ENCODE results near the gene HSD11B1. TPM values are rescaled to one million over a fixed set of nuclear protein-coding genes. Genes with fewer than 3 reads are reported as not detected.

Gene HSD11B1
- total RNA-seq, 1 experiment from 2014 or later = not detected

- no peak for DNase-seq
- no peak overlapping the region for H3K4me3 ChIP-seq
- no peaks in the 10 kb centered on the region for H3K27me3 ChIP-seq
- no peaks in the 10 kb centered on the region for H3K9me3 ChIP-seq
- no peaks in the 10 kb centered on the region for H3K36me3 ChIP-seq
Observed at GRCh38 chr1:209756615-209757445, 52.2 kb downstream of the HSD11B1 start.

- Histone ChIP-seq H3K27me3 (no peaks in the 10 kb centered on the region), H3K9me3 (no peaks in the 10 kb centered on the region), H3K4me3 (no peak overlapping the region), H3K36me3 (no peaks in the 10 kb centered on the region)
- no peak for DNase-seq
Observed at GRCh38 chr1:209758400-209758799, 53.8 kb downstream of the HSD11B1 start.

- Histone ChIP-seq H3K36me3 (no peaks in the 10 kb centered on the region), H3K9me3 (no peaks in the 10 kb centered on the region), H3K27me3 (no peaks in the 10 kb centered on the region), H3K4me3 (no peak overlapping the region)
- no peak for DNase-seq
Observed at GRCh38 chr1:209759829-209760359, 55.2 kb downstream of the HSD11B1 start.

GRCh38 chr1:209761011-209761635 is 56.5 kb downstream of the HSD11B1 start:
- Histone ChIP-seq H3K27me3 (no peaks in the 10 kb centered on the region), H3K4me3 (no peak overlapping the region), H3K36me3 (no peaks in the 10 kb centered on the region), H3K9me3 (no peaks in the 10 kb centered on the region)
- no peak for DNase-seq

- H3K9me3 ChIP-seq = no peaks in the 10 kb centered on the region
- H3K36me3 ChIP-seq = no peaks in the 10 kb centered on the region
- no peak for DNase-seq
- H3K4me3 ChIP-seq = no peak overlapping the region
- no peaks in the 10 kb centered on the region for H3K27me3 ChIP-seq
Observed at GRCh38 chr1:209766051-209766450, 61.4 kb downstream of the HSD11B1 start.

GRCh38 chr1:209767096-209767495 is 62.5 kb downstream of the HSD11B1 start:
- H3K36me3 ChIP-seq = no peaks in the 10 kb centered on the region
- no peak for DNase-seq
- H3K9me3 ChIP-seq = no peaks in the 10 kb centered on the region
- no peak overlapping the region for H3K4me3 ChIP-seq
- H3K27me3 ChIP-seq = no peaks in the 10 kb centered on the region

GRCh38 chr1:209767706-209768105 is 63.1 kb downstream of the HSD11B1 start:
- H3K9me3 ChIP-seq = no peaks in the 10 kb centered on the region
- no peak overlapping the region for H3K4me3 ChIP-seq
- no peaks in the 10 kb centered on the region for H3K36me3 ChIP-seq
- DNase-seq = no peak
- no peaks in the 10 kb centered on the region for H3K27me3 ChIP-seq

- H3K36me3 ChIP-seq = no peaks in the 10 kb centered on the region
- no peaks in the 10 kb centered on the region for H3K27me3 ChIP-seq
- no peaks in the 10 kb centered on the region for H3K9me3 ChIP-seq
- DNase-seq = no peak
- no peak overlapping the region for H3K4me3 ChIP-seq
Observed at GRCh38 chr1:209768354-209768774, 63.7 kb downstream of the HSD11B1 start.

GRCh38 chr1:209769171-209769904 is 64.7 kb downstream of the HSD11B1 start:
- Histone ChIP-seq H3K27me3 (no peaks in the 10 kb centered on the region), H3K36me3 (no peaks in the 10 kb centered on the region), H3K9me3 (no peaks in the 10 kb centered on the region), H3K4me3 (no peak overlapping the region)
- DNase-seq = peak; percentile 90

GRCh38 chr1:209769971-209770370 is 65.3 kb downstream of the HSD11B1 start:
- DNase-seq = no peak
- Histone ChIP-seq H3K9me3 (no peaks in the 10 kb centered on the region), H3K36me3 (no peaks in the 10 kb centered on the region), H3K27me3 (no peaks in the 10 kb centered on the region), H3K4me3 (no peak overlapping the region)

- Histone ChIP-seq H3K36me3 (no peaks in the 10 kb centered on the region), H3K4me3 (no peak overlapping the region), H3K27me3 (no peaks in the 10 kb centered on the region), H3K9me3 (no peaks in the 10 kb centered on the region)
- no peak for DNase-seq
Observed at GRCh38 chr1:209770636-209771415, 66.2 kb downstream of the HSD11B1 start.

GRCh38 chr1:209772126-209772525 is 67.5 kb downstream of the HSD11B1 start:
- Histone ChIP-seq H3K36me3 (no peaks in the 10 kb centered on the region), H3K27me3 (no peaks in the 10 kb centered on the region), H3K4me3 (no peak overlapping the region), H3K9me3 (no peaks in the 10 kb centered on the region)
- no peak for DNase-seq

GRCh38 chr1:209774592-209774991 is 69.9 kb downstream of the HSD11B1 start:
- Histone ChIP-seq H3K36me3 (no peaks in the 10 kb centered on the region; the same call in 1 of the 2 replicates), H3K9me3 (no peaks in the 10 kb centered on the region), H3K27me3 (no peaks in the 10 kb centered on the region), H3K4me3 (no peak overlapping the region)
- no peak for DNase-seq

- no peaks in the 10 kb centered on the region; the same call in 1 of the 2 replicates for H3K36me3 ChIP-seq
- H3K9me3 ChIP-seq = no peaks in the 10 kb centered on the region
- H3K4me3 ChIP-seq = no peak overlapping the region
- no peak for DNase-seq
- H3K27me3 ChIP-seq = no peaks in the 10 kb centered on the region
Observed at GRCh38 chr1:209775678-209776077, 71.0 kb downstream of the HSD11B1 start.

- peaks cover 3% of the 10 kb centered on the region for H3K36me3 ChIP-seq
- no peak overlapping the region for H3K4me3 ChIP-seq
- no peaks in the 10 kb centered on the region for H3K27me3 ChIP-seq
- H3K9me3 ChIP-seq = no peaks in the 10 kb centered on the region
- no peak for DNase-seq
Observed at GRCh38 chr1:209777587-209777986, 72.9 kb downstream of the HSD11B1 start.

GRCh38 chr1:209778102-209778501 is 73.5 kb downstream of the HSD11B1 start:
- H3K4me3 ChIP-seq = no peak overlapping the region
- no peaks in the 10 kb centered on the region for H3K9me3 ChIP-seq
- H3K27me3 ChIP-seq = no peaks in the 10 kb centered on the region
- no peak for DNase-seq
- peaks cover 6% of the 10 kb centered on the region for H3K36me3 ChIP-seq
